H1 (cell line): ENCODE data around the gene LRRTM2. TPM values are rescaled to one million over a fixed set of nuclear protein-coding genes. Genes with fewer than 3 reads are reported as not detected.

Source experiments
- CTCF ChIA-PET: fragments of 300-600 bp; sonication (Branson Sonifier 250); formaldehyde crosslinking; loops from one replicate; lab custom pipeline; 2021; ENCODE audit not compliant: partially characterized antibody; lab: Charles Lee
- POLR2A ChIA-PET: fragments of 300-600 bp; sonication (Branson Sonifier 250); formaldehyde crosslinking; loops from one replicate; lab custom pipeline; 2021; ENCODE audit warnings: inconsistent platforms; ENCODE audit not compliant: partially characterized antibody; lab: Charles Lee
- DNase-seq, 2 experiments: peaks; one replicate each; pipeline versions ENCODE4 v3.0.0 to v3.0.0-alpha.2; 2010 to 2022; ENCODE audit warnings: low spot score in 2 of 2, low read depth in 1 of 2, mixed read lengths in 1 of 2
- FAIRE-seq: peaks from 2 replicates; lab custom pipeline; 2011; peaks lifted over from hg19 to GRCh38; lab: Jason Lieb, UNC
- H2AFZ ChIP-seq: 2 replicates; pipeline ENCODE4 v1.8.1; 2012; ENCODE audit warnings: low read length, inconsistent platforms
- H2AK5ac ChIP-seq: 2 replicates; pipeline ENCODE4 v1.6.1; 2013; ENCODE audit warnings: low read depth, low read length
- H2BK120ac ChIP-seq: replicated peaks from 2 replicates; pipeline ENCODE3; 2013; ENCODE audit warnings: low read depth, low read length, inconsistent platforms
- H2BK12ac ChIP-seq: 2 replicates; pipeline ENCODE4 v1.6.1; 2013; ENCODE audit warnings: low read depth, low read length
- H2BK15ac ChIP-seq: 2 replicates; pipeline ENCODE4 v1.6.1; 2013; ENCODE audit warnings: low read length
- H2BK20ac ChIP-seq: 2 replicates; pipeline ENCODE4 v1.6.1; 2013; ENCODE audit warnings: low read length
- H2BK5ac ChIP-seq: 2 replicates; pipeline ENCODE4 v1.6.1; 2013; ENCODE audit warnings: low read depth, low read length
- H3K14ac ChIP-seq: 2 replicates; pipeline ENCODE4 v1.6.1; 2013; ENCODE audit warnings: inconsistent platforms; ENCODE audit not compliant: insufficient read length
- H3K18ac ChIP-seq: 2 replicates; pipeline ENCODE4 v1.6.1; 2013; ENCODE audit warnings: low read length; ENCODE audit errors: extremely low read depth
- H3K23ac ChIP-seq: 2 replicates; pipeline ENCODE4 v1.6.1; 2013; ENCODE audit warnings: inconsistent platforms; ENCODE audit not compliant: insufficient read length
- H3K23me2 ChIP-seq: 2 replicates; pipeline ENCODE4 v1.6.1; 2013; ENCODE audit warnings: low read depth, low read length
- H3K27ac ChIP-seq: 2 replicates; pipeline ENCODE4 v1.6.1; 2011; ENCODE audit warnings: low read depth, low read length, inconsistent platforms
- H3K27me3 ChIP-seq, 4 experiments: replicated peaks in 1 of 4; 1 replicate in 1 of 4; 2 replicates in 3 of 4; pipeline versions ENCODE4 v1.6.1 to v1.8.1; 2011 to 2013; ENCODE audit warnings: low read length in 3 of 4, mild to moderate bottlenecking in 3 of 4, inconsistent platforms in 2 of 4, mixed read lengths in 2 of 4, moderate library complexity in 1 of 4; ENCODE audit not compliant: control insufficient read depth in 3 of 4, insufficient read depth in 3 of 4; ENCODE audit errors: extremely low read depth in 1 of 4
- H3K36me3 ChIP-seq, 4 experiments: 2 replicates each; pipeline versions ENCODE4 v1.6.1 to v1.8.1; 2011 to 2013; ENCODE audit warnings: mild to moderate bottlenecking in 4 of 4, low read length in 3 of 4, moderate library complexity in 2 of 4, control low read depth in 1 of 4, inconsistent platforms in 1 of 4; ENCODE audit not compliant: insufficient read depth in 4 of 4, control insufficient read depth in 2 of 4
- H3K4ac ChIP-seq: replicated peaks from 2 replicates; pipeline ENCODE3; 2013; ENCODE audit warnings: low read length, low read depth, mixed read lengths, inconsistent platforms; ENCODE audit not compliant: insufficient read length
- H3K4me1 ChIP-seq, 4 experiments: replicated peaks in 1 of 4; 1 replicate in 1 of 4; 2 replicates in 3 of 4; pipeline versions ENCODE4 v1.6.1 to v1.8.1; 2011 to 2013; ENCODE audit warnings: low read length in 3 of 4, inconsistent platforms in 2 of 4, mixed read lengths in 1 of 4; ENCODE audit not compliant: insufficient read depth in 4 of 4, control insufficient read depth in 3 of 4
- H3K4me2 ChIP-seq, 2 experiments: 2 replicates each; pipeline versions ENCODE4 v1.6.1 to v1.8.1; 2011 to 2013; ENCODE audit warnings: low read depth in 2 of 2, low read length in 2 of 2, control low read depth in 1 of 2, inconsistent platforms in 1 of 2, mild to moderate bottlenecking in 1 of 2; ENCODE audit not compliant: insufficient read depth in 1 of 2
- H3K4me3 ChIP-seq, 4 experiments: fragments of 200-600, 300-600 bp in 1 of 4; sonication (generic), shearing (Covaris generic), sonication (Bioruptor Twin) in 1 of 4; 2 replicates each; pipeline versions ENCODE4 v1.5.1 to v1.8.1; 2011 to 2016; ENCODE audit warnings: low read length in 4 of 4, low read depth in 3 of 4, control low read depth in 2 of 4, inconsistent platforms in 2 of 4, mild to moderate bottlenecking in 2 of 4, mixed read lengths in 1 of 4, moderate library complexity in 1 of 4; ENCODE audit not compliant: insufficient read depth in 2 of 4; ENCODE audit errors: extremely low read depth in 1 of 4
- H3K56ac ChIP-seq: replicated peaks from 2 replicates; pipeline ENCODE3; 2013; ENCODE audit warnings: low read depth, mild to moderate bottlenecking, mixed read lengths, low read length, inconsistent platforms; ENCODE audit not compliant: insufficient read length
- H3K79me1 ChIP-seq: 2 replicates; pipeline ENCODE4 v1.6.1; 2013; ENCODE audit warnings: low read depth, low read length, control low read depth
- H3K79me2 ChIP-seq, 2 experiments: 2 replicates each; pipeline versions ENCODE4 v1.6.1 to v1.8.1; 2012 to 2013; ENCODE audit warnings: low read length in 2 of 2, mild to moderate bottlenecking in 2 of 2, inconsistent platforms in 1 of 2; ENCODE audit not compliant: insufficient read depth in 2 of 2, control insufficient read depth in 1 of 2
- H3K9ac ChIP-seq, 4 experiments: replicated peaks in 1 of 4; 1 replicate in 1 of 4; 2 replicates in 3 of 4; pipeline versions ENCODE4 v1.6.1 to v1.8.1; 2011 to 2013; ENCODE audit warnings: low read depth in 3 of 4, low read length in 3 of 4, control low read depth in 2 of 4, mild to moderate bottlenecking in 2 of 4, moderate library complexity in 2 of 4, inconsistent platforms in 1 of 4; ENCODE audit errors: extremely low read depth in 1 of 4
- H3K9me3 ChIP-seq, 2 experiments: 2 replicates each; pipeline versions ENCODE4 v1.6.1 to v1.8.1; 2012 to 2013; ENCODE audit warnings: mild to moderate bottlenecking in 2 of 2, moderate library complexity in 2 of 2, control low read depth in 1 of 2, inconsistent platforms in 1 of 2, low read depth in 1 of 2, low read length in 1 of 2, mixed read lengths in 1 of 2; ENCODE audit not compliant: insufficient read depth in 2 of 2
- H4K20me1 ChIP-seq, 2 experiments: replicated peaks in 1 of 2; 2 replicates each; pipeline versions ENCODE3 to v1.8.1; 2011 to 2013; ENCODE audit warnings: inconsistent platforms in 2 of 2, low read length in 2 of 2, mild to moderate bottlenecking in 1 of 2; ENCODE audit not compliant: insufficient read depth in 2 of 2, control insufficient read depth in 1 of 2
- H4K5ac ChIP-seq: 2 replicates; pipeline ENCODE4 v1.6.1; 2013; ENCODE audit warnings: low read length, low read depth, mixed read lengths, inconsistent platforms; ENCODE audit not compliant: insufficient read length
- H4K8ac ChIP-seq: 2 replicates; pipeline ENCODE4 v1.8.0; 2013; ENCODE audit warnings: mild to moderate bottlenecking, moderate library complexity, low read length, inconsistent platforms; ENCODE audit not compliant: insufficient read depth; ENCODE audit errors: extremely low read depth
- H4K91ac ChIP-seq: replicated peaks from 2 replicates; pipeline ENCODE3; 2013; ENCODE audit warnings: low read length, mixed read lengths, inconsistent platforms; ENCODE audit not compliant: insufficient read length
- CHD1 ChIP-seq: IDR thresholded peaks from 2 replicates; pipeline ENCODE4 v1.6.1; 2012; ENCODE audit warnings: low read depth, low read length, improper control_type of control experiment
- CREB1 ChIP-seq: IDR thresholded peaks from 2 replicates; pipeline ENCODE4 v1.6.1; 2012; ENCODE audit warnings: inconsistent platforms
- CTBP2 ChIP-seq: IDR thresholded peaks from 2 replicates; pipeline ENCODE4 v1.7.0; 2011; ENCODE audit warnings: borderline replicate concordance, mild to moderate bottlenecking, moderate library complexity, mixed read lengths, low read length; ENCODE audit not compliant: insufficient read depth, insufficient read length
- HDAC6 ChIP-seq: IDR thresholded peaks from one replicate; pipeline ENCODE4 v1.7.1; 2012; ENCODE audit warnings: low read depth, mild to moderate bottlenecking, inconsistent platforms, low read length, moderate library complexity
- NANOG ChIP-seq: IDR thresholded peaks from 2 replicates; pipeline ENCODE4 v1.6.1; 2011; ENCODE audit warnings: low read length, low read depth, mild to moderate bottlenecking, inconsistent platforms; ENCODE audit not compliant: insufficient read depth, poor library complexity, severe bottlenecking
- PHF8 ChIP-seq: fragments of 200-600 bp; sonication (generic); conservative IDR thresholded peaks from 2 replicates; pipeline ENCODE4 v1.7.1; 2012; ENCODE audit warnings: low read depth, mild to moderate bottlenecking, inconsistent platforms, low read length, moderate library complexity
- POLR2A ChIP-seq, 2 experiments: IDR thresholded peaks; 1 replicate in 1 of 2; 2 replicates in 1 of 2; pipeline ENCODE4 v1.6.1; 2011; ENCODE audit warnings: low read depth in 2 of 2, low read length in 2 of 2, mild to moderate bottlenecking in 2 of 2; ENCODE audit errors: control extremely low read depth in 1 of 2
- SIN3A ChIP-seq, 2 experiments: IDR thresholded peaks in 1 of 2; conservative IDR thresholded peaks in 1 of 2; 2 replicates each; pipeline ENCODE4 v1.6.1; 2011 to 2012; ENCODE audit warnings: low read length in 2 of 2, improper control_type of control experiment in 1 of 2, low read depth in 1 of 2, mild to moderate bottlenecking in 1 of 2
- SIX5 ChIP-seq: IDR thresholded peaks from 2 replicates; pipeline ENCODE4 v1.6.1; 2011; ENCODE audit warnings: mild to moderate bottlenecking, low read depth, low read length
- SP2 ChIP-seq: IDR thresholded peaks from 2 replicates; pipeline ENCODE4 v1.6.1; 2012; ENCODE audit warnings: mild to moderate bottlenecking, low read length, inconsistent platforms
- SP4 ChIP-seq: IDR thresholded peaks from 2 replicates; pipeline ENCODE4 v1.6.1; 2012; ENCODE audit warnings: low read length, inconsistent platforms
- SUZ12 ChIP-seq: fragments of 200-600 bp; sonication (generic); IDR thresholded peaks from 2 replicates; pipeline ENCODE4 v1.6.1; 2012; ENCODE audit warnings: mild to moderate bottlenecking, inconsistent platforms, low read length, moderate library complexity, mixed read lengths
- TAF1 ChIP-seq: IDR thresholded peaks from 2 replicates; pipeline ENCODE4 v1.6.1; 2011; ENCODE audit warnings: mild to moderate bottlenecking, low read depth, low read length
- TEAD4 ChIP-seq: IDR thresholded peaks from 2 replicates; pipeline ENCODE4 v1.6.1; 2012; ENCODE audit warnings: low read depth, low read length, inconsistent platforms, mixed read lengths
- ZNF274 ChIP-seq: IDR thresholded peaks from 2 replicates; pipeline ENCODE4 v1.7.0; 2012; ENCODE audit warnings: low read length, borderline replicate concordance; ENCODE audit errors: extremely low read depth
- WGBS, 2 experiments: shearing (Covaris generic) in 1 of 2; methylation state at CpG; one replicate each; pipeline versions ENCODE4 v1.1.6 to v1.1.7; 2013 to 2015; ENCODE audit warnings: low lambda C conversion rate in 2 of 2, mixed read lengths in 2 of 2, inconsistent platforms in 1 of 2, low coverage in 1 of 2, missing lambda C conversion rate in 1 of 2; ENCODE audit not compliant: insufficient replicate concordance in 2 of 2, insufficient coverage in 1 of 2, insufficient read length in 1 of 2; ENCODE audit errors: extremely low coverage in 1 of 2, missing lambda C conversion rate in 1 of 2; 5-methylcytosine and 5-hydroxymethylcytosine counted together
- polyA plus RNA-seq, 7 experiments: library from polyadenylated mRNA; depleted of rRNA in 3 of 7; stranded (reverse) in 5 of 7; unstranded in 2 of 7; fragments of >200 nt in 5 of 7; fragments of 200-250 nt in 2 of 7; gene quantifications; 1 replicate in 5 of 7; 2 replicates in 1 of 7; 4 replicates in 1 of 7; pipeline versions ENCODE4 v1.2.1 to v1.2.3, GENCODE V29; 2011 to 2013; ENCODE audit warnings: missing spikeins in 2 of 7, mixed read lengths in 2 of 7
- total RNA-seq: library from RNA; stranded (reverse); fragmentation: NEBNext Ultra II Directional; extraction: Animal tissue kit (Norgen Biotek cat#: 25700); gene quantifications from 2 replicates; pipeline ENCODE4 v1.2.1, GENCODE V29; 2021

LRRTM2 gene
- total and polyA plus RNA-seq, 2 of the 8 experiments (the other 6 are each of a cell fraction or from before 2014, with no cell fraction given): not detected

GRCh38 chr5:138898299-138898698 is 23.2 kb upstream of the LRRTM2 start:
- Histone ChIP-seq H3K18ac (no peak overlapping the region), H3K14ac (no peak overlapping the region), H3K9ac (no peak overlapping the region), H4K91ac (no peak overlapping the region), H3K4ac (no peak overlapping the region), H2BK12ac (no peak overlapping the region), H3K79me2 (no peaks in the 10 kb centered on the region), H2BK5ac (no peak overlapping the region), H2BK15ac (no peak overlapping the region), H3K36me3 (peaks cover 0 to 8% (median 3%) of the 10 kb centered on the region in 4 experiments; a peak in 5 of 8 replicates), H3K27ac (no peak overlapping the region), H2AK5ac (no peak overlapping the region), H3K9me3 (no peaks in the 10 kb centered on the region), H3K4me1 (peaks cover 0 to 6% (median 0%) of the 10 kb centered on the region in 4 experiments; a peak in 2 of 7 replicates), H2BK20ac (no peak overlapping the region), H4K8ac (no peak overlapping the region), H4K20me1 (no peaks in the 10 kb centered on the region), H3K23me2 (no peaks in the 10 kb centered on the region), H3K4me3 (no peak overlapping the region), H3K56ac (no peak overlapping the region), H4K5ac (no peak overlapping the region), H3K4me2 (no peak overlapping the region), H2BK120ac (no peak overlapping the region), H3K27me3 (no peaks in the 10 kb centered on the region), H3K79me1 (peaks cover under 1% of the 10 kb centered on the region; the same call in 1 of the 2 replicates), H2AFZ (no peak overlapping the region), H3K23ac (no peak overlapping the region)
- WGBS, 2 experiments: 100% methylated on average over 1 of the region's 1 CpG; no CpG with 5 or more reads in 1 of the 2 experiments
- no peak for FAIRE-seq
- POLR2A ChIA-PET: interaction anchor here (1.2 kb wide), 1 partner anchor 27 kb away, joined by 3 read pairs; no protein-coding TSS in a partner anchor
- CTCF ChIA-PET: interaction anchor here (0.6 to 1.1 kb wide), 3 partner anchors 12 to 364 kb away, joined by 3 read pairs; no protein-coding TSS in a partner anchor
- DNase-seq: no peak
- TF ChIP-seq SUZ12 (no peak), PHF8 (no peak), POLR2A (IDR thresholded peaks at IDR 0.05; ENCODE audit: control extremely low read depth in 1 of 2, low read depth in 2 of 2, low read length in 2 of 2) (no peak), TAF1 (no peak), CREB1 (no peak), CTBP2 (no peak), HDAC6 (no peak), ZNF274 (no peak), NANOG (no peak), SP2 (no peak), CHD1 (no peak), TEAD4 (no peak), SIN3A (conservative IDR thresholded peaks at IDR 0.05 in 1 of 2, IDR thresholded peaks at IDR 0.05 in 1 of 2; ENCODE audit: low read depth in 1 of 2, low read length in 2 of 2) (no peak), SP4 (no peak), SIX5 (no peak)
